IPS-20b (cell line): ENCODE measurements around the gene RNF10.

Source experiments
- H3K27ac ChIP-seq: one replicate; pipeline ENCODE4 v1.5.1; 2013; ENCODE audit warnings: low read length
- H3K27me3 ChIP-seq: 2 replicates; pipeline ENCODE4 v1.6.1; 2013; ENCODE audit warnings: mild to moderate bottlenecking, low read length, inconsistent platforms; ENCODE audit not compliant: insufficient read depth
- H3K36me3 ChIP-seq: 2 replicates; pipeline ENCODE4 v1.6.1; 2013; ENCODE audit warnings: low read depth, mild to moderate bottlenecking, inconsistent platforms, low read length, moderate library complexity; ENCODE audit not compliant: insufficient read depth
- H3K4me1 ChIP-seq: 2 replicates; pipeline ENCODE4 v1.6.1; 2013; ENCODE audit warnings: mild to moderate bottlenecking, control low read depth, inconsistent platforms, low read length, moderate library complexity; ENCODE audit not compliant: insufficient read depth
- H3K4me3 ChIP-seq: 2 replicates; pipeline ENCODE4 v1.5.1; 2013; ENCODE audit warnings: mild to moderate bottlenecking, low read length, inconsistent platforms
- H3K9ac ChIP-seq: 2 replicates; pipeline ENCODE4 v1.6.1; 2013; ENCODE audit warnings: low read depth, mild to moderate bottlenecking, inconsistent platforms, low read length, moderate library complexity
- H3K9me3 ChIP-seq: 2 replicates; pipeline ENCODE4 v1.6.1; 2013; ENCODE audit warnings: mild to moderate bottlenecking, low read depth, low read length, inconsistent platforms; ENCODE audit not compliant: insufficient read depth

The RNF10 gene

DNA sequence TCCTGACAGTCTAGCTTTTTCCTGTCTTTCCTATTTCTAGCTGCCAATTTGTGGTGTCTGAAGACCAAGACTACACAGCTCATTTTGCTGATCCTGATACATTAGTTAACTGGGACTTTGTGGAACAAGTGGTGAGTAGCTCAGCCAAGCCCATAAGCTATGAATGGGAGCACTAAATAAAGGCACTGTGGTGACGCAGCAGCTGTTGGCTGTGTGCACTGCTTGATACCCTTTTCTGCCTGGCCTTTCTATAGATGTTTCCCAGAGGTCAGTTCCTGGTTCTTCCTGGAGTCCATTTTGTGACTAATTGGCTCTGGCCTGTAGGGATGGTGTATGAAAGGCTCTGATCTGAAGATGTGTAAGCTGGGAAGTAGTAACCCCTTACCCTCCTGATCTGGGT lies 20.5 kb downstream of the RNF10 start:
- H3K27me3 ChIP-seq: no peaks in the 10 kb centered on the region
- H3K27ac ChIP-seq: no peak overlapping the region
- no peaks in the 10 kb centered on the region for H3K9me3 ChIP-seq
- H3K4me3 ChIP-seq: no peak overlapping the region
- H3K9ac ChIP-seq: no peak overlapping the region
- H3K4me1 ChIP-seq: no peaks in the 10 kb centered on the region
- H3K36me3 ChIP-seq: peaks cover 59% of the 10 kb centered on the region

DNA sequence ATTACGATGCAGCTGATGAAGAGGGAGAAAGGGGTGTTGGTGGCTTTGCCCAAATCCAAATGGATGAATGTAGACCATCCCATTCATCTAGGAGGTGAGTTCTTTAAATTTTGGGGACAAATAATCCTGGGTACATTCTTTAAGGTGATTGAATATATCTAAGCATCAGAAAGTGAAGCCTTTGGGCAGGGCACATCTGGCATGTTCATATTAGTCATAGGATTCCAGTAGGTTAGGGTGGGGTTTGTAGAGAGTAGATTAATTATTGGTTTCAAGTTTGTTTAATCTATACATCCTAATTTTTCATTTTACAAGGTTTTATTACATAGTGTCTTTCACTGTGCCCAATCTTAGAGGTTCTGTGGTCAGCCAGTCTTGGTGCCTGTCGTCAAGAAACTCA lies 23.4 kb downstream of the RNF10 start:
- Histone ChIP-seq H3K4me3 (no peak overlapping the region), H3K4me1 (no peaks in the 10 kb centered on the region), H3K36me3 (peaks cover 70% of the 10 kb centered on the region)

GRCh38 chr12:120562906-120563305 lies 28.8 kb downstream of the RNF10 start:
- H3K36me3 ChIP-seq: peaks cover 81% of the 10 kb centered on the region
- no peaks in the 10 kb centered on the region for H3K4me1 ChIP-seq
- no peak overlapping the region for H3K4me3 ChIP-seq
- no peak overlapping the region for H3K9ac ChIP-seq
- no peaks in the 10 kb centered on the region for H3K9me3 ChIP-seq
- H3K27ac ChIP-seq: no peak overlapping the region
- no peaks in the 10 kb centered on the region for H3K27me3 ChIP-seq

More for the DNA sequence above, 23.4 kb downstream of the RNF10 start:
- Histone ChIP-seq H3K27me3 (no peaks in the 10 kb centered on the region), H3K9me3 (no peaks in the 10 kb centered on the region), H3K9ac (no peak overlapping the region), H3K27ac (no peak overlapping the region)

DNA sequence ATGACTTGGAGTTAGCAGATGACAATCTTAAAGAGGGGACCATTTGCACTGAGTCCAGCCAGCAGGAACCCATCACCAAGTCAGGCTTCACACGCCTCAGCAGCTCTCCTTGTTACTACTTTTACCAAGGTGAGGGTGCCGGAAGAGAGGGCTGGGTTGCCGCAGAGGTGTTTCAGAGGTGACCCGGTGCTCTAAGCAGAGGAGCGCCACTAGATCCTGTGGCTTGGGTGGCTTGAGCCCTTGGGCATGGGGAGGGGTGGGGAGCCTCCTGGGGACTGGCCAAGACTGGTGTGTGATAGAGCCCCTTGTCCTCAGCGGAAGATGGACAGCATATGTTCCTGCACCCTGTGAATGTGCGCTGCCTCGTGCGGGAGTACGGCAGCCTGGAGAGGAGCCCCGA lies 29.3 kb downstream of the RNF10 start:
- no peak overlapping the region for H3K9ac ChIP-seq
- H3K36me3 ChIP-seq: peaks cover 83% of the 10 kb centered on the region
- no peaks in the 10 kb centered on the region for H3K9me3 ChIP-seq
- no peaks in the 10 kb centered on the region for H3K27me3 ChIP-seq
- no peaks in the 10 kb centered on the region for H3K4me1 ChIP-seq
- no peak overlapping the region for H3K4me3 ChIP-seq
- H3K27ac ChIP-seq: no peak overlapping the region

DNA sequence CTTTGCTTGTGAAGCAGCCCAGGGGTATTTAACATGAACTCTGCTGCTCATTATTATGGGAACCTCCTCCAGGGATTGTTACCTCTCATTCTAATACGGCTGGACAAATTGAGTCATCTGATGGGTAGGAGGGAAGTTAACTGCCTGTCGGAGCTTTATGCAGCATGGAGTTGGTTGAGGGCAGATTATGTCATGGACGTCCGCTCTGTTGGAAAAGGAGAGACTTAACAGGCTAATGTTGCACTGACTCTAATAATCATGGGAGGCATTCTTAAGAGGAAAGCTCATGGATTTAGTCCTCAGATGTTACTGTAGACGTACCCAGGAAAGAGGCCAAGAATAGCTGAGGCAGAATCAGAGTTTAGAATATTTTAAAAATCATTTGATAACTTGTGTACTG lies 37.1 kb downstream of the RNF10 start:
- no peak overlapping the region for H3K27ac ChIP-seq
- H3K4me3 ChIP-seq: no peak overlapping the region
- H3K4me1 ChIP-seq: no peaks in the 10 kb centered on the region
- no peaks in the 10 kb centered on the region for H3K9me3 ChIP-seq
- peaks cover 94% of the 10 kb centered on the region for H3K36me3 ChIP-seq
- no peak overlapping the region for H3K9ac ChIP-seq
- no peaks in the 10 kb centered on the region for H3K27me3 ChIP-seq

- no peak overlapping the region for H3K9ac ChIP-seq
- H3K4me3 ChIP-seq: no peak overlapping the region
- no peaks in the 10 kb centered on the region for H3K4me1 ChIP-seq
- peaks cover 94% of the 10 kb centered on the region for H3K36me3 ChIP-seq
- H3K27ac ChIP-seq: no peak overlapping the region
- H3K9me3 ChIP-seq: no peaks in the 10 kb centered on the region
- H3K27me3 ChIP-seq: no peaks in the 10 kb centered on the region
Observed at GRCh38 chr12:120573560-120573959, 39.4 kb downstream of the RNF10 start.

DNA sequence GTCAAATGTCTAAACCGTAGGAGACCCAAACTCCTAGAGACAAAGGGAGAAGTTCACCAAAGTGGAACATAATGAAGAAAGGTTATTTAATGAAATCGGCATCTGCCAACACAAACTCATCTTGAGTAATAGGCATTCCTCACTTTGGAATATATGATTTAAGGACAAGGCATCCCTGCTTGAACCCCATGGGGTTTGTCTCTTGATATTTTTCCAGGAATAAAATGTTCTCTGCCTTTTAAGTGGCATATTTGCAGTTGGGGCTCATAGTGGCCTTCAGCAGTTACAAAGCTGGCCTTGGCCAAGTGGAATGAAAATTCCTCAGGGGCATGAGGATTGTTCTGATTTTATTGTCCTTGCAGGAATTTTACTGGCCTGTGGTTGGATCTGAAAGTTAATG lies 40.0 kb downstream of the RNF10 start:
- no peak overlapping the region for H3K4me3 ChIP-seq
- H3K27ac ChIP-seq: no peak overlapping the region
- peaks cover 94% of the 10 kb centered on the region for H3K36me3 ChIP-seq

DNA sequence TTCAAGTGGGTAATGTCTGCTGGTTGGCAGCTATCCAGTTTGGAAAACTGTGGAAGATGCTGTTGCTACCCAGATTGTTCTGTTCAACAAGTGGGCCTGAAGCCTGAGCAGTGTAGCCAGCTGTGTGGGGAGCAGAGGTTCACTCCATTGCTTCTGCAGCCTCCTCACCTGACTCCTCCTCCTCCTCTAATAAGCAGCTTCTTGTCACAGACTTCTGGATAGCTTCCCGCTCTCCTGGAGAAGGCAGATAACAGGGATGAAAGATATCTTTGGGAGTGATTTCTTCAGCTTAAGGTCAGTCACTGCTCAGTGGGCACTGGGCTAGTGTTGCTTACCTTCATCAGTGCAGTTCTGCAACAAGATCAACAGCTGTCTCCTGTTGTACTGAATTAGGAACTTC lies 45.0 kb downstream of the RNF10 start:
- H3K4me1 ChIP-seq: no peaks in the 10 kb centered on the region; the same call in 1 of the 2 replicates
- no peak overlapping the region for H3K9ac ChIP-seq
- H3K4me3 ChIP-seq: no peak overlapping the region
- no peaks in the 10 kb centered on the region for H3K9me3 ChIP-seq
- H3K27ac ChIP-seq: no peak overlapping the region
- H3K27me3 ChIP-seq: peaks cover 8% of the 10 kb centered on the region
- H3K36me3 ChIP-seq: peaks cover 56% of the 10 kb centered on the region

More for the DNA sequence above, 40.0 kb downstream of the RNF10 start:
- H3K27me3 ChIP-seq: no peaks in the 10 kb centered on the region
- H3K4me1 ChIP-seq: no peaks in the 10 kb centered on the region
- no peak overlapping the region for H3K9ac ChIP-seq
- H3K9me3 ChIP-seq: no peaks in the 10 kb centered on the region

DNA sequence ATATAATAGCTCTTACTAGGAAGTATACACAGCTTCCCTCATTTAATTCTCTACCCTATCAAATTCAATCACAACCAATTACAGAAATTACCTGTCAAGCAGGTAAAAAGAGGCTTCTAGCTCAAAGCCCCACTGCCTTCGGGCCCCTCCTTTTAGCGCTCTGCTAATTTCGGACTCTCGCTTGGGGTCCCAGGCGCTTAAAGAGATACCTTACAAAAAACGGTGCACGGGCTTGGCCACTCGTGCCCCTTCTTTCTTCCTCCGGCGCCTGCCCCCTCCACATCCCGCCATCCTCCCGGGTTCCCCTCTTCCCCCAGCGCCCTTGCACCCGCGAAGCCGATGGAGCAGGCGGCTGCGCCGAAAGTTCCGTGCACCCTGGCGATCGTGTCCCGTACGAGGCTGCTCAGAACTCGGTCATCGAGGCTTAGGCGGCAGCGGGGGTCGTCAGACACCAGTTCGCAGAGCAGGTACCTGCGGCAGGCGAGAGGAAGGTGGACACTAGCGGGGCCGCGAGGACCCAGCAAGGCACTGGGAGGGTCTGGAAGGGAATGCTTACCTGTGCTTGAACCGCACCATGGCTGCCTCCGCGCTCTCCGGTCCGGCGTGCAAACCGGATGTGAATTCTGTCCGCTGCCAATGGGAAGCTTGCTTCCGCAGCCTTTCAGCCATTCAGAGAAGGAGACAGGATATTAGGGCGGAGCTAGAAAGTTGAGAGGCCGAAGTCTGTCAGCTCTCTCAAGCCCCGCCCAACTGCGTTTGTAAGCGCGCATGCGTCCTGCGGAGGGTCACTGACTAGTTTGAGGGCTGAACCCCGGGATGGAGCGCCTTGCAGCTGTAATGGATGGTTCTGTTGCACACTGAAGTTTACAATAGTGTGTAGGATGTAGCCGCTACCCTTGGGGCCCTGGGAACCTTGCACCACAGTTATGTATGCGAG lies 46.9 kb downstream of the RNF10 start, which contains the start of gene POP5:
Gene POP5, minus strand, starts transcription at position 616 of the 937 bp plus-strand sequence. Its CDS starts 40 bp downstream, at position 576.
- H3K27me3 ChIP-seq: peaks cover 27% of the 10 kb centered on the region
- peak within 1 kb of the TSS; percentile 91 for H3K9ac ChIP-seq
- no peak within 1 kb of the TSS for H3K27ac ChIP-seq
- H3K9me3 ChIP-seq: no peaks in the 10 kb centered on the region
- peaks cover 40% of the 10 kb centered on the region for H3K36me3 ChIP-seq
- peak within 1 kb of the TSS; percentile 96 for H3K4me3 ChIP-seq
- no peaks in the 10 kb centered on the region; the same call in 1 of the 2 replicates for H3K4me1 ChIP-seq

GRCh38 chr12:120581998-120582397 lies 47.8 kb downstream of the RNF10 start:
- Histone ChIP-seq H3K27me3 (peaks cover 31% of the 10 kb centered on the region), H3K36me3 (peaks cover 30% of the 10 kb centered on the region), H3K27ac (no peak overlapping the region), H3K4me3 (peak overlapping the region; percentile 96), H3K9me3 (no peaks in the 10 kb centered on the region), H3K4me1 (no peaks in the 10 kb centered on the region; the same call in 1 of the 2 replicates), H3K9ac (peak overlapping the region; percentile 65; the same call in 1 of the 2 replicates)

DNA sequence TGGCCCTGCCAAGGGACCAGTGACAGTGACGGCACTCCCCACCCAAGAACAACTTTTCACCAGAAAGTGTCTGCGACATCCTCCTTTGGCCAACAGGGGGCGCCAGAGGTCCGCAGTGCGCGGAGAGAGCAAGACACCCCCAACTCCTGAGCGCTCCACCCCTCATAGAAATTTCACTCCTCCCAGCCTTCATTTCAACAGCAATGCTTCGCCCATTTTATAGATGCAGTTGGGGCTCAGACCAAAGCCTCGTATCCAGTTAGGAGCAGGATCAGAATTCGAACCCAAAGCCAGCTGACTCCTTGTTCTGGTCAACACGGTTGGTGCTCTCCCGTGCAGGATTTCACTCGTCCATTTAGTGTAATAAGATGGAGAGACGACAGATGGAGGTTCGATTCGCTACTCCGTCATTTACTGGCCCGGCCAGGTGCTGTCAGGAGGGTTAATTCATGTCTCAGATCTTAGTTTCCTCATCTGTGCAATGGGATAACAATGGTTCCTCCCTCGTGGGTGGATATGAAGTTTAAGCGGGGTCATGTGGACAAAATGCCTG lies 49.4 kb downstream of the RNF10 start:
- H3K27me3 ChIP-seq: peaks cover 31% of the 10 kb centered on the region
- H3K4me1 ChIP-seq: no peaks in the 10 kb centered on the region; the same call in 1 of the 2 replicates
- no peak overlapping the region for H3K27ac ChIP-seq
- peaks cover 15% of the 10 kb centered on the region for H3K36me3 ChIP-seq
- no peak overlapping the region for H3K9ac ChIP-seq
- H3K9me3 ChIP-seq: no peaks in the 10 kb centered on the region
- peak overlapping the region; percentile 56; the same call in 1 of the 2 replicates for H3K4me3 ChIP-seq
